ENCODE results near the gene BEND5. TPM values are rescaled to one million over a fixed set of nuclear protein-coding genes. Genes with fewer than 3 reads are reported as not detected.

Gene BEND5
- total and polyA plus RNA-seq, 10 of the 15 experiments (the other 5 are each of a cell fraction or from before 2014, with no cell fraction given), result 0.26 TPM; not detected in 9

DNA sequence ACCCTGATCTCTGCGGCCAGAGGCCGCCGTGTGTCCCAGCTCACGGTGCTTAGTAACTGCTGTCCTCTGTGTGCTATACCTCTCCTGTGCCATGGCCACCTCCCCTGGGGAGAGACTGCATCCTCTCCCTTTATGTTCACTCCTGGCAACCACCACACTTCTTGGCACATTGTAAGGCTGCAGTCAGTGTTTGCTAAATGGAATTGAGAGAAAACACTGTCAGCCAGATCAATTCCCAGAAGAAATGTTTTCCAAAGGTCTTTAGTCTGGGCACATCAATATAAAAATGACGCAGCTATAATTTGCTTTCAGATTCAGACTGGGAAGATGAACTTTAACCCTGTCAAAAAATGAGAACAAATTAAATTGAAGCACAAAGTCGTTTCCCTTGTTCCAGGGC, 96.8 kb downstream of the BEND5 start:
- SMC1A ChIA-PET (ENCODE audit: uncharacterized antibody, unreplicated experiment), result interaction anchor here (1.1 kb wide), 1 partner anchor 14 kb away, joined by 3 read pairs; no protein-coding TSS in a partner anchor
- Histone ChIP-seq H3K4me1 (ENCODE audit: control insufficient read depth, insufficient read depth, low read length) (no peaks in the 10 kb centered on the region; the same call in 1 of the 2 replicates), H3K4me3 (no peak overlapping the region), H3K27ac (ENCODE audit: control insufficient read depth, insufficient read depth) (no peak overlapping the region), H3K9me3 (replicated peaks; ENCODE audit: control insufficient read depth, insufficient read depth, low read length) (no peaks in the 10 kb centered on the region), H4K20me1 (ENCODE audit: control insufficient read depth, insufficient read depth) (no peaks in the 10 kb centered on the region; the same call in 1 of the 2 replicates), H3K36me3 (ENCODE audit: control insufficient read depth in 2 of 2, insufficient read depth in 2 of 2, low read length in 1 of 2) (no peaks in the 10 kb centered on the region), H3K79me2 (ENCODE audit: control insufficient read depth, insufficient read depth, low read length) (no peaks in the 10 kb centered on the region), H3K27me3 (replicated peaks in 1 of 2; ENCODE audit: control insufficient read depth in 2 of 2, insufficient read depth in 2 of 2, low read length in 1 of 2) (peaks cover 0 to 4% of the 10 kb centered on the region in 2 experiments; a peak in 1 of 4 replicates), H3K9ac (ENCODE audit: control insufficient read depth, insufficient read depth, low read length) (no peak overlapping the region), H3K4me2 (ENCODE audit: control insufficient read depth, insufficient read depth) (no peak overlapping the region), H2AFZ (ENCODE audit: control insufficient read depth, low read depth, low read length) (no peak overlapping the region)
- ATAC-seq, result no peak
- CTCF ChIA-PET, result interaction anchor here (4.2 to 6.0 kb wide), 3 partner anchors 8 to 139 kb away, joined by 30 to 77 read pairs (median 65); no protein-coding TSS in a partner anchor
- POLR2A ChIA-PET, result no interaction called here
- BruUV-seq (replicated peaks), result no TSS peak
- RAD21 ChIA-PET (ENCODE audit: unreplicated experiment), result interaction anchor here (1.3 to 4.0 kb wide), 2 partner anchors 17 to 138 kb away, joined by 4 to 37 read pairs; no protein-coding TSS in a partner anchor
- no peak for FAIRE-seq
- in situ Hi-C loops (cut with MboI), result loop anchor here (5.0 kb wide), 1 partner anchor 1667 kb away; no protein-coding TSS in a partner anchor
- DNase-seq (ENCODE audit: low read depth, low spot score), result no peak
- 58% methylated on average over 6 of the region's 6 CpGs for WGBS (ENCODE audit: insufficient coverage, insufficient replicate concordance, low lambda C conversion rate, missing lambda C conversion rate)
- TF ChIP-seq NR2F1 (conservative IDR thresholded peaks at IDR 0.05) (no peak), SP1 (IDR thresholded peaks at IDR 0.05; ENCODE audit: low read depth, low read length) (no peak), PAX8 (IDR thresholded peaks at IDR 0.05) (no peak), LARP7 (IDR thresholded peaks at IDR 0.05) (no peak), KAT2A (conservative IDR thresholded peaks at IDR 0.05; ENCODE audit: control insufficient read depth, low read depth, low read length) (no peak), FOS (IDR thresholded peaks at IDR 0.05; ENCODE audit: borderline replicate concordance, extremely low read depth, insufficient read length) (no peak), SMARCA5 (IDR thresholded peaks at IDR 0.05) (no peak), NR2C1 (IDR thresholded peaks at IDR 0.05) (no peak), ZNF384 (IDR thresholded peaks at IDR 0.05; ENCODE audit: borderline replicate concordance, low read depth, low read length) (no peak), CBFB (IDR thresholded peaks at IDR 0.05; ENCODE audit: low read depth) (no peak), ZBED1 (IDR thresholded peaks at IDR 0.05; ENCODE audit: borderline replicate concordance) (no peak), JUND (IDR thresholded peaks at IDR 0.05; ENCODE audit: low read depth, low read length) (no peak), PML (IDR thresholded peaks at IDR 0.05; ENCODE audit: low read length) (no peak), KDM1A (IDR thresholded peaks at IDR 0.05; ENCODE audit: borderline replicate concordance) (no peak), ZNF217 (IDR thresholded peaks at IDR 0.05) (no peak)
- TF ChIP-seq, protein P1, sequence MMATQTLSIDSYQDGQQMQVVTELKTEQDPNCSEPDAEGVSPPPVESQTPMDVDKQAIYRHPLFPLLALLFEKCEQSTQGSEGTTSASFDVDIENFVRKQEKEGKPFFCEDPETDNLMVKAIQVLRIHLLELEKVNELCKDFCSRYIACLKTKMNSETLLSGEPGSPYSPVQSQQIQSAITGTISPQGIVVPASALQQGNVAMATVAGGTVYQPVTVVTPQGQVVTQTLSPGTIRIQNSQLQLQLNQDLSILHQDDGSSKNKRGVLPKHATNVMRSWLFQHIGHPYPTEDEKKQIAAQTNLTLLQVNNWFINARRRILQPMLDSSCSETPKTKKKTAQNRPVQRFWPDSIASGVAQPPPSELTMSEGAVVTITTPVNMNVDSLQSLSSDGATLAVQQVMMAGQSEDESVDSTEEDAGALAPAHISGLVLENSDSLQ (IDR thresholded peaks at IDR 0.05), result no peak
- intact Hi-C loops (cut with micrococcal nuclease; ENCODE audit: unreplicated experiment), result no loop called here

Data from GM12878 (cell line).